ENCODE data around the gene KDM1B. TPM values are rescaled to one million over a fixed set of nuclear protein-coding genes. Genes with fewer than 3 reads are reported as not detected.

The KDM1B gene
- total and polyA plus RNA-seq, 2 experiments from 2014 or later: 3.8 to 9.0 TPM

- H3K79me2 ChIP-seq (replicated peaks; ENCODE audit: insufficient read depth): no peaks in the 10 kb centered on the region
- no peaks in the 10 kb centered on the region for H4K20me1 ChIP-seq (replicated peaks; ENCODE audit: insufficient read depth)
Measured at GRCh38 chr6:18269253-18269652, 114.0 kb downstream of the KDM1B start.

More at GRCh38 chr6:18269253-18269652, 114.0 kb downstream of the KDM1B start:
- no peak overlapping the region for H3K4me3 Mint-ChIP-seq
- no peak overlapping the region for H3K27ac Mint-ChIP-seq
- H3K36me3 Mint-ChIP-seq (ENCODE audit: low read depth): peaks cover 11% of the 10 kb centered on the region
- H3K9me3 Mint-ChIP-seq: peaks cover 14% of the 10 kb centered on the region
- Histone ChIP-seq H3K4me3 (no peak overlapping the region), H3K9me2 (ENCODE audit: insufficient read depth) (0 out of 2 replicates have a peak, but pooled peaks cover 3% of the 10 kb centered on the region), H3K36me3 (ENCODE audit: insufficient read depth) (no peaks in the 10 kb centered on the region), H3K4me2 (no peak overlapping the region), H3K4me1 (ENCODE audit: insufficient read depth) (peaks cover 10% of the 10 kb centered on the region), H2AFZ (0 out of 2 replicates have a peak overlapping the region, but pooled peaks have one; percentile 38), H3F3A (replicated peaks; ENCODE audit: low read depth) (0 out of 2 replicates have a peak, but pooled peaks cover 6% of the 10 kb centered on the region), H3K27ac (ENCODE audit: low read depth) (no peak overlapping the region), H3K27me3 (ENCODE audit: insufficient read depth) (peaks cover 9% of the 10 kb centered on the region; the same call in 1 of the 2 replicates)
- TF ChIP-seq STAT1 (IDR thresholded peaks at IDR 0.05; ENCODE audit: unreplicated experiment): no peak
- TF ChIP-seq, protein P1, sequence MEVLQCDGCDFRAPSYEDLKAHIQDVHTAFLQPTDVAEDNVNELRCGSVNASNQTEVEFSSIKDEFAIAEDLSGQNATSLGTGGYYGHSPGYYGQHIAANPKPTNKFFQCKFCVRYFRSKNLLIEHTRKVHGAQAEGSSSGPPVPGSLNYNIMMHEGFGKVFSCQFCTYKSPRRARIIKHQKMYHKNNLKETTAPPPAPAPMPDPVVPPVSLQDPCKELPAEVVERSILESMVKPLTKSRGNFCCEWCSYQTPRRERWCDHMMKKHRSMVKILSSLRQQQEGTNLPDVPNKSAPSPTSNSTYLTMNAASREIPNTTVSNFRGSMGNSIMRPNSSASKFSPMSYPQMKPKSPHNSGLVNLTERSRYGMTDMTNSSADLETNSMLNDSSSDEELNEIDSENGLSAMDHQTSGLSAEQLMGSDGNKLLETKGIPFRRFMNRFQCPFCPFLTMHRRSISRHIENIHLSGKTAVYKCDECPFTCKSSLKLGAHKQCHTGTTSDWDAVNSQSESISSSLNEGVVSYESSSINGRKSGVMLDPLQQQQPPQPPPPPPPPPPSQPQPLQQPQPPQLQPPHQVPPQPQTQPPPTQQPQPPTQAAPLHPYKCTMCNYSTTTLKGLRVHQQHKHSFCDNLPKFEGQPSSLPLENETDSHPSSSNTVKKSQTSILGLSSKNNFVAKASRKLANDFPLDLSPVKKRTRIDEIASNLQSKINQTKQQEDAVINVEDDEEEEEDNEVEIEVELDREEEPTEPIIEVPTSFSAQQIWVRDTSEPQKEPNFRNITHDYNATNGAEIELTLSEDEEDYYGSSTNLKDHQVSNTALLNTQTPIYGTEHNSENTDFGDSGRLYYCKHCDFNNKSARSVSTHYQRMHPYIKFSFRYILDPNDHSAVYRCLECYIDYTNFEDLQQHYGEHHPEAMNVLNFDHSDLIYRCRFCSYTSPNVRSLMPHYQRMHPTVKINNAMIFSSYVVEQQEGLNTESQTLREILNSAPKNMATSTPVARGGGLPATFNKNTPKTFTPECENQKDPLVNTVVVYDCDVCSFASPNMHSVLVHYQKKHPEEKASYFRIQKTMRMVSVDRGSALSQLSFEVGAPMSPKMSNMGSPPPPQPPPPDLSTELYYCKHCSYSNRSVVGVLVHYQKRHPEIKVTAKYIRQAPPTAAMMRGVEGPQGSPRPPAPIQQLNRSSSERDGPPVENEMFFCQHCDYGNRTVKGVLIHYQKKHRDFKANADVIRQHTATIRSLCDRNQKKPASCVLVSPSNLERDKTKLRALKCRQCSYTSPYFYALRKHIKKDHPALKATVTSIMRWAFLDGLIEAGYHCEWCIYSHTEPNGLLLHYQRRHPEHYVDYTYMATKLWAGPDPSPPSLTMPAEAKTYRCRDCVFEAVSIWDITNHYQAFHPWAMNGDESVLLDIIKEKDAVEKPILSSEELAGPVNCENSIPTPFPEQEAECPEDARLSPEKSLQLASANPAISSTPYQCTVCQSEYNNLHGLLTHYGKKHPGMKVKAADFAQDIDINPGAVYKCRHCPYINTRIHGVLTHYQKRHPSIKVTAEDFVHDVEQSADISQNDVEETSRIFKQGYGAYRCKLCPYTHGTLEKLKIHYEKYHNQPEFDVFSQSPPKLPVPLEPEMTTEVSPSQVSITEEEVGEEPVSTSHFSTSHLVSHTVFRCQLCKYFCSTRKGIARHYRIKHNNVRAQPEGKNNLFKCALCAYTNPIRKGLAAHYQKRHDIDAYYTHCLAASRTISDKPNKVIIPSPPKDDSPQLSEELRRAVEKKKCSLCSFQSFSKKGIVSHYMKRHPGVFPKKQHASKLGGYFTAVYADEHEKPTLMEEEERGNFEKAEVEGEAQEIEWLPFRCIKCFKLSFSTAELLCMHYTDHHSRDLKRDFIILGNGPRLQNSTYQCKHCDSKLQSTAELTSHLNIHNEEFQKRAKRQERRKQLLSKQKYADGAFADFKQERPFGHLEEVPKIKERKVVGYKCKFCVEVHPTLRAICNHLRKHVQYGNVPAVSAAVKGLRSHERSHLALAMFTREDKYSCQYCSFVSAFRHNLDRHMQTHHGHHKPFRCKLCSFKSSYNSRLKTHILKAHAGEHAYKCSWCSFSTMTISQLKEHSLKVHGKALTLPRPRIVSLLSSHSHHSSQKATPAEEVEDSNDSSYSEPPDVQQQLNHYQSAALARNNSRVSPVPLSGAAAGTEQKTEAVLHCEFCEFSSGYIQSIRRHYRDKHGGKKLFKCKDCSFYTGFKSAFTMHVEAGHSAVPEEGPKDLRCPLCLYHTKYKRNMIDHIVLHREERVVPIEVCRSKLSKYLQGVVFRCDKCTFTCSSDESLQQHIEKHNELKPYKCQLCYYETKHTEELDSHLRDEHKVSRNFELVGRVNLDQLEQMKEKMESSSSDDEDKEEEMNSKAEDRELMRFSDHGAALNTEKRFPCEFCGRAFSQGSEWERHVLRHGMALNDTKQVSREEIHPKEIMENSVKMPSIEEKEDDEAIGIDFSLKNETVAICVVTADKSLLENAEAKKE (CRISPR knock-in tag; IDR thresholded peaks at IDR 0.05): no peak
- TF ChIP-seq JUNB (IDR thresholded peaks at IDR 0.05; ENCODE audit: unreplicated experiment): no peak
- TF ChIP-seq CREB1 (CRISPR knock-in tag; IDR thresholded peaks at IDR 0.05; ENCODE audit: low read depth): no peak
- no peak for TF ChIP-seq EZH2 (IDR thresholded peaks at IDR 0.05; ENCODE audit: low read depth, unreplicated experiment)
- TF ChIP-seq, protein P2, sequence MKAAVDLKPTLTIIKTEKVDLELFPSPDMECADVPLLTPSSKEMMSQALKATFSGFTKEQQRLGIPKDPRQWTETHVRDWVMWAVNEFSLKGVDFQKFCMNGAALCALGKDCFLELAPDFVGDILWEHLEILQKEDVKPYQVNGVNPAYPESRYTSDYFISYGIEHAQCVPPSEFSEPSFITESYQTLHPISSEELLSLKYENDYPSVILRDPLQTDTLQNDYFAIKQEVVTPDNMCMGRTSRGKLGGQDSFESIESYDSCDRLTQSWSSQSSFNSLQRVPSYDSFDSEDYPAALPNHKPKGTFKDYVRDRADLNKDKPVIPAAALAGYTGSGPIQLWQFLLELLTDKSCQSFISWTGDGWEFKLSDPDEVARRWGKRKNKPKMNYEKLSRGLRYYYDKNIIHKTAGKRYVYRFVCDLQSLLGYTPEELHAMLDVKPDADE (IDR thresholded peaks at IDR 0.05): no peak
- TF ChIP-seq ZNF331 (CRISPR knock-in tag; IDR thresholded peaks at IDR 0.05; ENCODE audit: low read depth): no peak
- TF ChIP-seq NANOG (IDR thresholded peaks at IDR 0.05; ENCODE audit: borderline replicate concordance): no peak
- TF ChIP-seq, protein P3, sequence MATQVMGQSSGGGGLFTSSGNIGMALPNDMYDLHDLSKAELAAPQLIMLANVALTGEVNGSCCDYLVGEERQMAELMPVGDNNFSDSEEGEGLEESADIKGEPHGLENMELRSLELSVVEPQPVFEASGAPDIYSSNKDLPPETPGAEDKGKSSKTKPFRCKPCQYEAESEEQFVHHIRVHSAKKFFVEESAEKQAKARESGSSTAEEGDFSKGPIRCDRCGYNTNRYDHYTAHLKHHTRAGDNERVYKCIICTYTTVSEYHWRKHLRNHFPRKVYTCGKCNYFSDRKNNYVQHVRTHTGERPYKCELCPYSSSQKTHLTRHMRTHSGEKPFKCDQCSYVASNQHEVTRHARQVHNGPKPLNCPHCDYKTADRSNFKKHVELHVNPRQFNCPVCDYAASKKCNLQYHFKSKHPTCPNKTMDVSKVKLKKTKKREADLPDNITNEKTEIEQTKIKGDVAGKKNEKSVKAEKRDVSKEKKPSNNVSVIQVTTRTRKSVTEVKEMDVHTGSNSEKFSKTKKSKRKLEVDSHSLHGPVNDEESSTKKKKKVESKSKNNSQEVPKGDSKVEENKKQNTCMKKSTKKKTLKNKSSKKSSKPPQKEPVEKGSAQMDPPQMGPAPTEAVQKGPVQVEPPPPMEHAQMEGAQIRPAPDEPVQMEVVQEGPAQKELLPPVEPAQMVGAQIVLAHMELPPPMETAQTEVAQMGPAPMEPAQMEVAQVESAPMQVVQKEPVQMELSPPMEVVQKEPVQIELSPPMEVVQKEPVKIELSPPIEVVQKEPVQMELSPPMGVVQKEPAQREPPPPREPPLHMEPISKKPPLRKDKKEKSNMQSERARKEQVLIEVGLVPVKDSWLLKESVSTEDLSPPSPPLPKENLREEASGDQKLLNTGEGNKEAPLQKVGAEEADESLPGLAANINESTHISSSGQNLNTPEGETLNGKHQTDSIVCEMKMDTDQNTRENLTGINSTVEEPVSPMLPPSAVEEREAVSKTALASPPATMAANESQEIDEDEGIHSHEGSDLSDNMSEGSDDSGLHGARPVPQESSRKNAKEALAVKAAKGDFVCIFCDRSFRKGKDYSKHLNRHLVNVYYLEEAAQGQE (IDR thresholded peaks at IDR 0.05; ENCODE audit: unreplicated experiment): no peak
- TF ChIP-seq POLR2AphosphoS5 (IDR thresholded peaks at IDR 0.05; ENCODE audit: low read depth): no peak
- TF ChIP-seq EZH2phosphoT487 (IDR thresholded peaks at IDR 0.05; ENCODE audit: unreplicated experiment): no peak
- no peak for TF ChIP-seq CTCF (conservative IDR thresholded peaks at IDR 0.05; ENCODE audit: low read depth in 2 of 2)
- no peak for TF ChIP-seq ZNF114 (CRISPR knock-in tag; IDR thresholded peaks at IDR 0.05)
- H3K27me3 Mint-ChIP-seq (ENCODE audit: insufficient read depth, low read depth, poor library complexity): peaks cover 13% of the 10 kb centered on the region
- no peak for ATAC-seq
- H3K4me1 Mint-ChIP-seq: peaks cover 9% of the 10 kb centered on the region
- no peak for DNase-seq (ENCODE audit: low spot score)

Data from GM23338 (cell line).